Caco-2 (cell line): ENCODE data around the gene HAPLN3. TPM values are rescaled to one million over a fixed set of nuclear protein-coding genes. Genes with fewer than 3 reads are reported as not detected.

Experiments used
- BruUV-seq: library from RNA; stranded (reverse); fragments of 400-500 nt; replicated peaks from 2 replicates; lab custom pipeline; 2021; lab: Mats Ljungman, UMichigan
- CTCF ChIA-PET: fragments of 300-600 bp; sonication (Branson Sonifier 250); formaldehyde crosslinking; loops from one replicate; lab custom pipeline; 2022; ENCODE audit warnings: antibody characterized with exemption; lab: Charles Lee
- POLR2A ChIA-PET: fragments of 300-600 bp; sonication (Branson Sonifier 250); formaldehyde crosslinking; loops from one replicate; lab custom pipeline; 2022; ENCODE audit warnings: antibody characterized with exemption; lab: Charles Lee
- DNase-seq, 2 experiments: peaks; one replicate each; pipeline versions ENCODE4 v3.0.0 to v3.0.0-alpha.2; 2020 to 2022
- H3K27me3 ChIP-seq: replicated peaks from 2 replicates; pipeline ENCODE4 v1.6.0; 2011; ENCODE audit warnings: low read length; ENCODE audit not compliant: control insufficient read depth, insufficient read depth
- H3K36me3 ChIP-seq: 2 replicates; pipeline ENCODE4 v1.5.1; 2011; ENCODE audit warnings: low read length; ENCODE audit not compliant: control insufficient read depth, insufficient read depth
- H3K4me1 ChIP-seq: fragments of 250-450 bp; sonication (Bioruptor Pico); 2 replicates; pipeline ENCODE4 v1.5.1; 2020; ENCODE audit warnings: mild to moderate bottlenecking
- H3K4me3 ChIP-seq: 2 replicates; pipeline ENCODE4 v1.5.1; 2011; ENCODE audit warnings: low read depth, mild to moderate bottlenecking, control low read depth, low read length
- H3K9me3 ChIP-seq: fragments of 250-450 bp; sonication (Bioruptor Pico); 2 replicates; pipeline ENCODE4 v1.5.1; 2020; ENCODE audit warnings: mild to moderate bottlenecking, moderate library complexity
- H3K27ac Mint-ChIP-seq: one replicate; pipeline ENCODE4 v1.8.0; 2022; ENCODE audit warnings: mixed read lengths; ENCODE audit not compliant: unreplicated experiment
- H3K27me3 Mint-ChIP-seq: one replicate; pipeline ENCODE4 v1.8.0; 2022; ENCODE audit warnings: mixed read lengths; ENCODE audit not compliant: insufficient read depth, unreplicated experiment
- H3K36me3 Mint-ChIP-seq: one replicate; pipeline ENCODE4 v1.8.0; 2022; ENCODE audit warnings: mild to moderate bottlenecking, mixed read lengths; ENCODE audit not compliant: insufficient read depth, unreplicated experiment
- H3K4me1 Mint-ChIP-seq: one replicate; pipeline ENCODE4 v1.8.0; 2022; ENCODE audit warnings: low read depth, mixed read lengths; ENCODE audit not compliant: unreplicated experiment
- H3K4me3 Mint-ChIP-seq: one replicate; pipeline ENCODE4 v1.8.0; 2022; ENCODE audit warnings: mild to moderate bottlenecking, moderate library complexity, mixed read lengths; ENCODE audit not compliant: unreplicated experiment
- H3K9me3 Mint-ChIP-seq: one replicate; pipeline ENCODE4 v1.8.0; 2022; ENCODE audit warnings: mixed read lengths; ENCODE audit not compliant: unreplicated experiment
- intact Hi-C: fragments of 100-400 bp; cut with micrococcal nuclease; formaldehyde crosslinking; loops from one replicate; pipeline ENCODE4 v1.10.0; 2022; ENCODE audit not compliant: unreplicated experiment
- total RNA-seq: library from RNA; stranded (reverse); gene quantifications from 2 replicates; pipeline ENCODE4 v1.2.3, GENCODE V29; 2022
- TF ChIP-seq, protein P1 (sequence below), 2 experiments: fragments of 200-600 bp in 1 of 2; IDR thresholded peaks; 1 replicate in 1 of 2; 2 replicates in 1 of 2; pipeline versions ENCODE4 v1.5.1 to v1.8.0; 2011 to 2022; ENCODE audit warnings: antibody characterized with exemption in 1 of 2, control low read depth in 1 of 2, inconsistent platforms in 1 of 2, low read depth in 1 of 2, low read length in 1 of 2, mild to moderate bottlenecking in 1 of 2, moderate library complexity in 1 of 2; ENCODE audit not compliant: insufficient read depth in 1 of 2, severe bottlenecking in 1 of 2, unreplicated experiment in 1 of 2

HAPLN3 gene
- total RNA-seq, 1 experiment from 2014 or later, result 16.7 TPM

DNA sequence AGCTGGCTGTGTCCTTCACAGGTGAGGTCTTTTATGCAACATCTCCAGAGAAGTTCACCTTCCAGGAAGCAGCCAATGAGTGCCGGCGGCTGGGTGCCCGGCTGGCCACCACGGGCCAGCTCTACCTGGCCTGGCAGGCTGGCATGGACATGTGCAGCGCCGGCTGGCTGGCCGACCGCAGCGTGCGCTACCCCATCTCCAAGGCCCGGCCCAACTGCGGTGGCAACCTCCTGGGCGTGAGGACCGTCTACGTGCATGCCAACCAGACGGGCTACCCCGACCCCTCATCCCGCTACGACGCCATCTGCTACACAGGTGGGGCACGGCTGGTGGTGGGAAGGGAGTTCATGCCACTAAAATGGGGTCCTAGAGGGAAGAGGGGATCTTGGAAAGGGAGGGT, 52.0 kb downstream of the HAPLN3 start:
- no TSS peak for BruUV-seq
- no peaks in the 10 kb centered on the region for H3K9me3 Mint-ChIP-seq
- Histone ChIP-seq H3K9me3 (no peaks in the 10 kb centered on the region), H3K36me3 (no peaks in the 10 kb centered on the region), H3K4me3 (no peak overlapping the region), H3K27me3 (no peaks in the 10 kb centered on the region; the same call in 1 of the 2 replicates), H3K4me1 (no peaks in the 10 kb centered on the region)
- ChIA-PET POLR2A (no interaction called here), CTCF (no interaction called here)
- intact Hi-C loops, result no loop called here
- no peak overlapping the region for H3K4me3 Mint-ChIP-seq
- no peak for DNase-seq
- peaks cover 2% of the 10 kb centered on the region for H3K27me3 Mint-ChIP-seq
- TF ChIP-seq, protein P1, sequence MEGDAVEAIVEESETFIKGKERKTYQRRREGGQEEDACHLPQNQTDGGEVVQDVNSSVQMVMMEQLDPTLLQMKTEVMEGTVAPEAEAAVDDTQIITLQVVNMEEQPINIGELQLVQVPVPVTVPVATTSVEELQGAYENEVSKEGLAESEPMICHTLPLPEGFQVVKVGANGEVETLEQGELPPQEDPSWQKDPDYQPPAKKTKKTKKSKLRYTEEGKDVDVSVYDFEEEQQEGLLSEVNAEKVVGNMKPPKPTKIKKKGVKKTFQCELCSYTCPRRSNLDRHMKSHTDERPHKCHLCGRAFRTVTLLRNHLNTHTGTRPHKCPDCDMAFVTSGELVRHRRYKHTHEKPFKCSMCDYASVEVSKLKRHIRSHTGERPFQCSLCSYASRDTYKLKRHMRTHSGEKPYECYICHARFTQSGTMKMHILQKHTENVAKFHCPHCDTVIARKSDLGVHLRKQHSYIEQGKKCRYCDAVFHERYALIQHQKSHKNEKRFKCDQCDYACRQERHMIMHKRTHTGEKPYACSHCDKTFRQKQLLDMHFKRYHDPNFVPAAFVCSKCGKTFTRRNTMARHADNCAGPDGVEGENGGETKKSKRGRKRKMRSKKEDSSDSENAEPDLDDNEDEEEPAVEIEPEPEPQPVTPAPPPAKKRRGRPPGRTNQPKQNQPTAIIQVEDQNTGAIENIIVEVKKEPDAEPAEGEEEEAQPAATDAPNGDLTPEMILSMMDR (IDR thresholded peaks at IDR 0.05; ENCODE audit: insufficient read depth in 1 of 2, low read depth in 1 of 2, low read length in 1 of 2, severe bottlenecking in 1 of 2, unreplicated experiment in 1 of 2), result no peak
- no peaks in the 10 kb centered on the region for H3K4me1 Mint-ChIP-seq
- no peak overlapping the region for H3K27ac Mint-ChIP-seq
- H3K36me3 Mint-ChIP-seq, result no peaks in the 10 kb centered on the region

DNA sequence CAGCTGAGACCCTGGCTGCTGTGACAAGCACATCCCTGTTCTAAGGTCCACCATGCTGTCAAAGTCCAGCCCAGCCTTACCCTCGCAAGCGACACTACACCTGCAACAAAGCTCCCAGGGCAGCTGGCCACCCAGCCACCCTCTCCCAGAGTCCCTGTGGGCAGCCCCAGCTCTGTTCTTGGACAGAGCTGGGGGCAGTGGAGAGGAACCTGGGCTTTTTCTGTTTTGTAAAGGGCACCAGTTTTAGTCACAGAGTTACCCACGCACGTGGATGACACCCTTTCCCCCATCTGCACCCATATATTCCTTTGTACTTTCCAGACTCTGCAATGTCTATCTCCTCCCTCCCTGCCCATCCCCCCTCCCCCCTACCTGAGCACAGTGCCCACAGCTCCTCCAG, 53.2 kb downstream of the HAPLN3 start:
- CTCF ChIA-PET, result interaction anchor here (0.7 kb wide), 1 partner anchor 31 kb away, joined by 3 read pairs; no protein-coding TSS in a partner anchor
- Mint-ChIP-seq H3K36me3 (no peaks in the 10 kb centered on the region), H3K4me1 (no peaks in the 10 kb centered on the region), H3K27me3 (no peaks in the 10 kb centered on the region), H3K27ac (no peak overlapping the region), H3K9me3 (no peaks in the 10 kb centered on the region), H3K4me3 (no peak overlapping the region)
- BruUV-seq, result no TSS peak
- H3K4me1 ChIP-seq, result no peaks in the 10 kb centered on the region
- H3K36me3 ChIP-seq, result no peaks in the 10 kb centered on the region
- POLR2A ChIA-PET, result no interaction called here
- intact Hi-C loops, result no loop called here
- no peak for DNase-seq
- no peak overlapping the region for H3K4me3 ChIP-seq
- H3K9me3 ChIP-seq, result no peaks in the 10 kb centered on the region
- TF ChIP-seq, protein P1 (IDR thresholded peaks at IDR 0.05; ENCODE audit: insufficient read depth in 1 of 2, low read depth in 1 of 2, low read length in 1 of 2, severe bottlenecking in 1 of 2, unreplicated experiment in 1 of 2), result no peak
- H3K27me3 ChIP-seq, result no peaks in the 10 kb centered on the region; the same call in 1 of the 2 replicates

DNA sequence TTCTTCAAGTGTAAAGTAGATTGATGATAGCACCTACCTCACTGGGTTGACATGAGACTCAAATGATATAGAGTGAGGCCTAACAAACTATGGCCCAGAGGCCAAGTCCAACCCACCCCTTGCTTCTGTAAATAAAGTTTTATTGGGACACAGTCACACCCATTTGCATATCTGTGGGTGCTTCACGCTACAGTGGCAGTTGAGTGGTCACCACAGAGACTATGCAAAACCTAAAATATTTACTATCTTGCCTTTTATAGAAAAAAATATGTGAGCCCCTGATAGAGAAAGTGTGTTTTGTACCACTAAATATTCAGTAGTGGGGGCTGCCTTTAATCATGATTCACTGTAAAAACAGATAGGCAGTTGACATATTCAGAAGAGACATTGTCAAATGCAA, 54.1 kb downstream of the HAPLN3 start:
- no peaks in the 10 kb centered on the region for H3K27me3 Mint-ChIP-seq
- no peaks in the 10 kb centered on the region for H3K4me1 Mint-ChIP-seq
- ChIA-PET CTCF (no interaction called here), POLR2A (no interaction called here)
- DNase-seq, result no peak
- H3K4me3 ChIP-seq, result no peak overlapping the region
- H3K36me3 ChIP-seq, result no peaks in the 10 kb centered on the region
- no peak overlapping the region for H3K4me3 Mint-ChIP-seq
- H3K9me3 Mint-ChIP-seq, result no peaks in the 10 kb centered on the region
- BruUV-seq, result no TSS peak
- TF ChIP-seq, protein P1 (IDR thresholded peaks at IDR 0.05; ENCODE audit: insufficient read depth in 1 of 2, low read depth in 1 of 2, low read length in 1 of 2, severe bottlenecking in 1 of 2, unreplicated experiment in 1 of 2), result no peak
- H3K9me3 ChIP-seq, result no peaks in the 10 kb centered on the region
- H3K4me1 ChIP-seq, result no peaks in the 10 kb centered on the region
- H3K36me3 Mint-ChIP-seq, result no peaks in the 10 kb centered on the region
- intact Hi-C loops, result no loop called here
- no peak overlapping the region for H3K27ac Mint-ChIP-seq
- H3K27me3 ChIP-seq, result no peaks in the 10 kb centered on the region; the same call in 1 of the 2 replicates
